K562 (cell line): ENCODE results near the gene RAI1. TPM values are rescaled to one million over a fixed set of nuclear protein-coding genes. Genes with fewer than 3 reads are reported as not detected.

Experiments used
- ATAC-seq: fragments of 200-7000 bp; cut with Tn5 transposase; 3 replicates; pipeline ENCODE4 v1.9.1; 2020; ENCODE audit warnings: moderate library complexity
- BruUV-seq: library from RNA; stranded (reverse); fragments of 400-500 nt; replicated peaks from 2 replicates; lab custom pipeline; 2021; lab: Mats Ljungman, UMichigan
- CTCF ChIA-PET: fragments of 300-600 bp; formaldehyde crosslinking; extraction: SDS; loops from one replicate; lab custom pipeline; 2021; ENCODE audit warnings: low intra/inter-chr PET ratio; lab: Yijun Ruan, JAX
- POLR2A ChIA-PET: fragments of 300-600, 350-650 bp; sonication (Branson Sonifier 250); formaldehyde crosslinking; extraction: SDS; loops from one replicate; lab custom pipeline; 2021; ENCODE audit warnings: antibody characterized with exemption, inconsistent platforms; lab: Yijun Ruan, JAX
- DNase-seq, 4 experiments: peaks; one replicate each; pipeline versions ENCODE4 v3.0.0 to v3.0.0-alpha.2; 2011 to 2018; ENCODE audit warnings: low spot score in 3 of 4, mixed read lengths in 3 of 4; ENCODE audit errors: extremely low read depth in 1 of 4
- FAIRE-seq: peaks from 2 replicates; lab custom pipeline; 2011; peaks lifted over from hg19 to GRCh38; lab: Jason Lieb, UNC
- H2AFZ ChIP-seq: 2 replicates; pipeline ENCODE4 v1.6.0; 2011; ENCODE audit warnings: low read depth, low read length, control low read depth, inconsistent platforms
- H3K27ac ChIP-seq: fragments of 200-600 bp; 3 replicates; pipeline ENCODE4 v1.8.0; 2011; ENCODE audit warnings: low read depth, mild to moderate bottlenecking, control low read depth, inconsistent platforms, low read length, moderate library complexity, mixed read lengths; ENCODE audit errors: extremely low read depth
- H3K27me3 ChIP-seq, 2 experiments: fragments of 300-600 bp in 1 of 2; 2 replicates in 1 of 2; 3 replicates in 1 of 2; pipeline versions ENCODE4 v1.6.0 to v1.8.0; 2011; ENCODE audit warnings: inconsistent platforms in 2 of 2, low read length in 2 of 2, mild to moderate bottlenecking in 1 of 2, mixed read lengths in 1 of 2, moderate library complexity in 1 of 2; ENCODE audit not compliant: control insufficient read depth in 2 of 2, insufficient read depth in 2 of 2
- H3K36me3 ChIP-seq: fragments of 300-600 bp; 3 replicates; pipeline ENCODE4 v1.8.0; 2011; ENCODE audit warnings: mild to moderate bottlenecking, low read length, inconsistent platforms; ENCODE audit not compliant: control insufficient read depth, insufficient read depth
- H3K4me1 ChIP-seq, 2 experiments: fragments of 200-600 bp in 1 of 2; replicated peaks in 1 of 2; 2 replicates in 1 of 2; 3 replicates in 1 of 2; pipeline versions ENCODE4 v1.5.1 to v1.8.0; 2011; ENCODE audit warnings: inconsistent platforms in 2 of 2, low read length in 2 of 2, mild to moderate bottlenecking in 1 of 2, mixed read lengths in 1 of 2, moderate library complexity in 1 of 2; ENCODE audit not compliant: control insufficient read depth in 2 of 2, insufficient read depth in 2 of 2
- H3K4me2 ChIP-seq: 2 replicates; pipeline ENCODE4 v1.6.1; 2011; ENCODE audit warnings: low read length, control low read depth, inconsistent platforms, mixed read lengths; ENCODE audit not compliant: insufficient read depth
- H3K4me3 ChIP-seq: fragments of 200-600 bp; sonication (generic), shearing (Covaris generic); 2 replicates; pipeline ENCODE4 v1.5.1; 2016; ENCODE audit warnings: control low read depth, inconsistent platforms
- H3K79me2 ChIP-seq: fragments of 200-600 bp; 3 replicates; pipeline ENCODE4 v1.8.0; 2011; ENCODE audit warnings: low read length, inconsistent platforms; ENCODE audit not compliant: control insufficient read depth, insufficient read depth
- H3K9ac ChIP-seq, 2 experiments: 2 replicates each; pipeline versions ENCODE4 v1.6.0 to v1.6.1; 2011; ENCODE audit warnings: low read depth in 2 of 2, low read length in 2 of 2, control low read depth in 1 of 2, inconsistent platforms in 1 of 2, mild to moderate bottlenecking in 1 of 2, mixed read lengths in 1 of 2; ENCODE audit not compliant: insufficient read depth in 1 of 2
- H3K9me1 ChIP-seq: one replicate; pipeline ENCODE4 v1.6.0; 2011; ENCODE audit warnings: inconsistent platforms, mild to moderate bottlenecking, low read length, moderate library complexity; ENCODE audit not compliant: control insufficient read depth, insufficient read depth
- H3K9me3 ChIP-seq: replicated peaks from 2 replicates; pipeline ENCODE4 v1.5.1; 2011; ENCODE audit warnings: low read depth, low read length, inconsistent platforms; ENCODE audit not compliant: control insufficient read depth, insufficient read depth
- H4K20me1 ChIP-seq: replicated peaks from 2 replicates; pipeline ENCODE4 v1.6.1; 2011; ENCODE audit warnings: low read length, inconsistent platforms, mixed read lengths; ENCODE audit not compliant: control insufficient read depth, insufficient read depth
- HNRNPL ChIP-seq: fragments of 200-400 bp; formaldehyde crosslinking; IDR thresholded peaks from 2 replicates; pipeline ENCODE4 v1.6.1; 2017; ENCODE audit warnings: low read depth, mild to moderate bottlenecking, low read length
- HNRNPUL1 ChIP-seq: fragments of 200-400 bp; formaldehyde crosslinking; IDR thresholded peaks from 2 replicates; pipeline ENCODE4 v1.6.1; 2017; ENCODE audit warnings: low read length
- MYNN ChIP-seq, 2 experiments: sonication (generic); formaldehyde crosslinking in 1 of 2; IDR thresholded peaks; 2 replicates each; pipeline versions ENCODE4 v1.5.0 to v1.6.1; 2016 to 2020; ENCODE audit warnings: antibody characterized with exemption in 1 of 2, missing genetic modification reagents in 1 of 2
- NCOA1 ChIP-seq: fragments of 450-650 bp; IDR thresholded peaks from 2 replicates; pipeline ENCODE4 v1.6.1; 2016; ENCODE audit warnings: low read depth
- POLR2AphosphoS2 ChIP-seq: IDR thresholded peaks from 2 replicates; pipeline ENCODE4 v1.6.1; 2012; ENCODE audit warnings: low read length, improper control_type of control experiment
- YY1 ChIP-seq, 3 experiments: IDR thresholded peaks; 2 replicates each; pipeline ENCODE4 v1.6.1; 2011; ENCODE audit warnings: low read length in 2 of 3, mild to moderate bottlenecking in 2 of 3, moderate library complexity in 2 of 3, borderline replicate concordance in 1 of 3, control low read depth in 1 of 3, low read depth in 1 of 3; ENCODE audit not compliant: insufficient read depth in 3 of 3, insufficient replicate concordance in 2 of 3, control insufficient read depth in 1 of 3, insufficient read length in 1 of 3; ENCODE audit errors: extremely low read depth in 1 of 3
- ZEB2 ChIP-seq: fragments of 450-650 bp; IDR thresholded peaks from 2 replicates; pipeline ENCODE4 v1.6.1; 2016
- ZNF431 ChIP-seq: sonication (generic); formaldehyde crosslinking; IDR thresholded peaks from 2 replicates; pipeline ENCODE4 v1.8.0; 2022; ENCODE audit warnings: mild to moderate bottlenecking, missing genetic modification reagents
- ZNF778 ChIP-seq: fragments of 450-650 bp; formaldehyde crosslinking; IDR thresholded peaks from 2 replicates; pipeline ENCODE4 v1.4.0; 2020; ENCODE audit warnings: mild to moderate bottlenecking, moderate library complexity
- WGBS: fragments of 100-300 bp; shearing (Covaris generic); methylation state at CpG from one replicate; pipeline ENCODE4 v1.1.6; 2016; ENCODE audit warnings: low coverage, mixed read lengths; ENCODE audit not compliant: insufficient coverage; ENCODE audit errors: missing lambda C conversion rate; 5-methylcytosine and 5-hydroxymethylcytosine counted together
- in situ Hi-C: fragments of 300-500 bp; cut with MboI; formaldehyde crosslinking; loops from 4 replicates; pipeline ENCODE4 v1.15.0; 2018; ENCODE audit warnings: inconsistent platforms, mixed read lengths
- intact Hi-C: fragments of 100-400 bp; cut with micrococcal nuclease; formaldehyde crosslinking; loops from 2 replicates; pipeline ENCODE4 v1.14.2; 2022
- polyA plus RNA-seq, 8 experiments: library from polyadenylated mRNA; depleted of rRNA in 4 of 8; stranded (reverse) in 5 of 8; unstranded in 3 of 8; fragments of >200 nt; fragmentation: Nextera tagmentation in 2 of 8; fragmentation: Illumina TruSeq in 1 of 8; extraction: Ambion mirVana in 2 of 8; extraction: Trizol in 1 of 8; gene quantifications; 2 replicates each; pipeline versions ENCODE4 v1.2.1 to v1.2.3, GENCODE V29; 2011 to 2014; ENCODE audit warnings: inconsistent platforms in 1 of 8, missing spikeins in 1 of 8
- total RNA-seq, 7 experiments: library from RNA; depleted of rRNA in 6 of 7; stranded (reverse); fragments of >200 nt in 6 of 7; fragmentation: Illumina TruSeq in 2 of 7; extraction: Trizol in 2 of 7; gene quantifications; 2 replicates each; pipeline versions ENCODE4 v1.2.1 to v1.2.3, GENCODE V29; 2011 to 2021; ENCODE audit warnings: low replicate concordance in 1 of 7
- TF ChIP-seq, protein P1 (sequence below): sonication (generic); formaldehyde crosslinking; IDR thresholded peaks from 2 replicates; pipeline ENCODE4 v1.8.0; 2023; ENCODE audit warnings: mild to moderate bottlenecking, missing genetic modification reagents

The RAI1 gene
- total and polyA plus RNA-seq, 9 of the 15 experiments (the other 6 are each of a cell fraction or from before 2014, with no cell fraction given), result 0.68 to 19.9 (median 5.5) TPM

- no peak for FAIRE-seq
- BruUV-seq, result no TSS peak
Measured at GRCh38 chr17:17794382-17794781, 113.1 kb downstream of the RAI1 start.

More at GRCh38 chr17:17794382-17794781, 113.1 kb downstream of the RAI1 start:
- no peaks in the 10 kb centered on the region for H3K27me3 ChIP-seq
- DNase-seq (no peak), ATAC-seq (no peak)
- H2AFZ ChIP-seq, result no peak overlapping the region
- H3K9ac ChIP-seq, result no peak overlapping the region
- CTCF ChIA-PET, result no interaction called here
- in situ Hi-C loops, result no loop called here
- peaks cover 20% of the 10 kb centered on the region; the same call in 2 of the 3 replicates for H3K36me3 ChIP-seq
- no peaks in the 10 kb centered on the region for H3K9me1 ChIP-seq
- no peak overlapping the region for H3K4me3 ChIP-seq
- H3K4me2 ChIP-seq, result no peak overlapping the region
- no peaks in the 10 kb centered on the region for H3K79me2 ChIP-seq
- peaks cover 0 to 51% of the 10 kb centered on the region in 2 experiments; a peak in 3 of 5 replicates for H3K4me1 ChIP-seq
- no peaks in the 10 kb centered on the region for H3K9me3 ChIP-seq
- intact Hi-C loops, result no loop called here
- POLR2A ChIA-PET, result no interaction called here
- WGBS, result 96% methylated on average over 25 of the region's 31 CpGs
- no peaks in the 10 kb centered on the region for H4K20me1 ChIP-seq
- H3K27ac ChIP-seq, result no peak overlapping the region
- TF ChIP-seq, protein P1, sequence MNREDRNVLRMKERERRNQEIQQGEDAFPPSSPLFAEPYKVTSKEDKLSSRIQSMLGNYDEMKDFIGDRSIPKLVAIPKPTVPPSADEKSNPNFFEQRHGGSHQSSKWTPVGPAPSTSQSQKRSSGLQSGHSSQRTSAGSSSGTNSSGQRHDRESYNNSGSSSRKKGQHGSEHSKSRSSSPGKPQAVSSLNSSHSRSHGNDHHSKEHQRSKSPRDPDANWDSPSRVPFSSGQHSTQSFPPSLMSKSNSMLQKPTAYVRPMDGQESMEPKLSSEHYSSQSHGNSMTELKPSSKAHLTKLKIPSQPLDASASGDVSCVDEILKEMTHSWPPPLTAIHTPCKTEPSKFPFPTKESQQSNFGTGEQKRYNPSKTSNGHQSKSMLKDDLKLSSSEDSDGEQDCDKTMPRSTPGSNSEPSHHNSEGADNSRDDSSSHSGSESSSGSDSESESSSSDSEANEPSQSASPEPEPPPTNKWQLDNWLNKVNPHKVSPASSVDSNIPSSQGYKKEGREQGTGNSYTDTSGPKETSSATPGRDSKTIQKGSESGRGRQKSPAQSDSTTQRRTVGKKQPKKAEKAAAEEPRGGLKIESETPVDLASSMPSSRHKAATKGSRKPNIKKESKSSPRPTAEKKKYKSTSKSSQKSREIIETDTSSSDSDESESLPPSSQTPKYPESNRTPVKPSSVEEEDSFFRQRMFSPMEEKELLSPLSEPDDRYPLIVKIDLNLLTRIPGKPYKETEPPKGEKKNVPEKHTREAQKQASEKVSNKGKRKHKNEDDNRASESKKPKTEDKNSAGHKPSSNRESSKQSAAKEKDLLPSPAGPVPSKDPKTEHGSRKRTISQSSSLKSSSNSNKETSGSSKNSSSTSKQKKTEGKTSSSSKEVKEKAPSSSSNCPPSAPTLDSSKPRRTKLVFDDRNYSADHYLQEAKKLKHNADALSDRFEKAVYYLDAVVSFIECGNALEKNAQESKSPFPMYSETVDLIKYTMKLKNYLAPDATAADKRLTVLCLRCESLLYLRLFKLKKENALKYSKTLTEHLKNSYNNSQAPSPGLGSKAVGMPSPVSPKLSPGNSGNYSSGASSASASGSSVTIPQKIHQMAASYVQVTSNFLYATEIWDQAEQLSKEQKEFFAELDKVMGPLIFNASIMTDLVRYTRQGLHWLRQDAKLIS, result no peak
- TF ChIP-seq ZEB2 (no peak), POLR2AphosphoS2 (no peak), YY1 (IDR thresholded peaks at IDR 0.05; ENCODE audit: borderline replicate concordance in 1 of 3, control insufficient read depth in 1 of 3, extremely low read depth in 1 of 3, insufficient read depth in 3 of 3, insufficient read length in 1 of 3, insufficient replicate concordance in 2 of 3, low read depth in 1 of 3, low read length in 2 of 3) (no peak), MYNN (IDR thresholded peaks at IDR 0.05) (no peak), MYNN (CRISPR knock-in tag; IDR thresholded peaks at IDR 0.05) (no peak), ZNF778 (CRISPR knock-in tag) (no peak), NCOA1 (no peak), HNRNPL (no peak), ZNF431 (CRISPR knock-in tag) (no peak), HNRNPUL1 (no peak)
